Ureter (tissue), 1 donor: Measurements from ENCODE around the gene C19orf38. TPM values are rescaled to one million over a fixed set of nuclear protein-coding genes. Genes with fewer than 3 reads are reported as not detected.
A peak's percentile ranks its signal among the peaks of the same experiment; 100 is the strongest.

ENCODE experiments used
- DNase-seq: peaks from one replicate; pipeline ENCODE4 v3.0.0-alpha.2; 2020; ENCODE audit warnings: low spot score
- total RNA-seq: library from RNA; stranded (reverse); gene quantifications from one replicate; pipeline ENCODE4 v1.2.4, GENCODE V29; 2023
- donor health status: DM: yes; HTN: yes; CAD: no.

Gene C19orf38, protein sequence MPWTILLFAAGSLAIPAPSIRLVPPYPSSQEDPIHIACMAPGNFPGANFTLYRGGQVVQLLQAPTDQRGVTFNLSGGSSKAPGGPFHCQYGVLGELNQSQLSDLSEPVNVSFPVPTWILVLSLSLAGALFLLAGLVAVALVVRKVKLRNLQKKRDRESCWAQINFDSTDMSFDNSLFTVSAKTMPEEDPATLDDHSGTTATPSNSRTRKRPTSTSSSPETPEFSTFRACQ
- total RNA-seq = 0.99 TPM

DNA sequence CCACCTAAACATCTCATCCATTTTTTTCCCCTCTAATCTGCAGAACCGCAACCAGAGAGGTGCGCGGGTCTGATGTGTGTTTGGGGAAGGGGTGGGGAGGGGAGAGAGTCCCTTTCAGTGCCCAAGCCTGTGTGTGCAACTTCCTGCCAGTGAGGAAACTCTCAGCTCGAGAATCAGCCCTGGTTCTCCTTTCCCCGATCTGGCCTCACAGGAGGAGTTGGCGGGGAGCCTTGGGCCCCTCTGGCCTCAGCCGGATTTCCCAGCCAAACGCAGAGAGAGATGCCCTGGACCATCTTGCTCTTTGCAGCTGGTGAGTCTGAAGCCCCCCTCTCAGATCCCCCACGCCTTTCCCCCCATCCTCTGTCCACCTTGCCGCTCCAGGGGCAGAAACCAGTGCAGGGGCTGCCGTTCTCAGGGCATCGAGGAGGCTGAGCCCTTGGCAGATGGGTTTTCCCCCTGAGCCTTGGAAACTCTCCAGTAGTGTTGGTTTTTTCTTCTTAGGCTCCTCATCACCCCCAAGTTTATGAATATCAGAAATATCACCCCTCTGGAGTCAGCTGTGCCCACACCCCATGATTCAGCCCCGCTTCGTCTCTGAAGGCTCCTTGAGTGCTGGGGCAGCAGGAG lies at the start of gene C19orf38:
TSS of gene C19orf38 (plus strand) at position 186 of the 627 bp plus-strand sequence. CDS start at position 280, 94 bp downstream.
- no peak for DNase-seq

DNA sequence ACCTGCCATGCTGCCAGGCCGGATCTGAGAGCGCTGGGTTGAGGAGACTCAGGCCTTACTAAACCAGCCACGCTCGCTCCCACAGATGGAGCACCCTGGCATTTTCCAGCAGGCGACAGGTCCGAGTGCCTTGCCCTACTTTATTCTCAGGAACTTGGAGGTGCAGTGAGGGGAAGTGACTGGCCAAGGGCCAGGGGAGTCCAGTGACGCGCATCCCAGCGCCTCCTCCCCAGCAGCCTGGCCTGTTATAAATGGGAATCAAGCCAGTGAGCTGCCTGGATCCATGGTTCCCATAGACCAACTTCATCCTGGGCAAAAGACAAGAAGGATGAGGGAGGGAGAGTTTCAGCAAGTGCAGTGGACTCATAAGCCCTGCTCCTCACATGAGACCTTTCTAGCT lies 47.7 kb upstream of the C19orf38 start:
- no peak for DNase-seq

DNA sequence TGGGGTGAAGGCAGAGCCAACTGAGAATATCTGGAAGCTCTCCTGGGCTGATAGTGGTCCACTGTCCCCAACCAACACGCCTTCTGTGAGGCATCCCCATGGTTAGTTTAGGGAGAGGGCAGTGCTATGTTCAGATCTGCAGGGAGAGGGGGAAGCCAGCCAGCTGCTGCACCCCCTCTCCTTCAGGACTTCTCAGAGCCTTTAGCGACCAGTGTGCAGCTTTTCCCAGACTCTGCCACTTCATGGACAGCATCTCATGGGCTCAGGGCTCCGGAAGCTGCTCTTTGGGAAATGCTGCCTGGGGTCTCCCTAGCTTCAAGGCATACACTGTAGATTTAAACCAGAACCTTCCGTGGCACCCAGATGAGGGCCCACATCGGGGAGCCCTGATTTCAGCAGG lies 45.7 kb upstream of the C19orf38 start:
- no peak for DNase-seq

DNA sequence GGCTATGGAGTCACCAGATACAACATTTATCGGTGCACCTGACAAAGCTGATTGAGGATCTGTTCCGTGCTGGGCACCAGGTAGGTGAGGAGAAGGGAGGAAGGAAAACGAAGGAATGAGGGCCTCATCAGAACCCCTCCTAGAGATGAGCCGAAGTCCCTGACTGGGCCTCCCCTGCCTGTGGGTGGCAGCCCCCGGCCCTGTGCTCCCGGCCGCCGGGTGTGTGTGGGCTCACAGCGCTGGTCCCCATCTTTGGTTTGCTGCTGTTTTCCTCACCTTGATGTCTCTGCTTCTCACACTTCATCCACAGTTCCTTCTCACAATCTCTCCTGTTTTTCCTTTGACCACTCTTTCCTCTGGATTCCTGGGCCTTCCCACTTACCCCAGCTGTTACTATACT lies 45.0 kb upstream of the C19orf38 start:
- no peak for DNase-seq

DNA sequence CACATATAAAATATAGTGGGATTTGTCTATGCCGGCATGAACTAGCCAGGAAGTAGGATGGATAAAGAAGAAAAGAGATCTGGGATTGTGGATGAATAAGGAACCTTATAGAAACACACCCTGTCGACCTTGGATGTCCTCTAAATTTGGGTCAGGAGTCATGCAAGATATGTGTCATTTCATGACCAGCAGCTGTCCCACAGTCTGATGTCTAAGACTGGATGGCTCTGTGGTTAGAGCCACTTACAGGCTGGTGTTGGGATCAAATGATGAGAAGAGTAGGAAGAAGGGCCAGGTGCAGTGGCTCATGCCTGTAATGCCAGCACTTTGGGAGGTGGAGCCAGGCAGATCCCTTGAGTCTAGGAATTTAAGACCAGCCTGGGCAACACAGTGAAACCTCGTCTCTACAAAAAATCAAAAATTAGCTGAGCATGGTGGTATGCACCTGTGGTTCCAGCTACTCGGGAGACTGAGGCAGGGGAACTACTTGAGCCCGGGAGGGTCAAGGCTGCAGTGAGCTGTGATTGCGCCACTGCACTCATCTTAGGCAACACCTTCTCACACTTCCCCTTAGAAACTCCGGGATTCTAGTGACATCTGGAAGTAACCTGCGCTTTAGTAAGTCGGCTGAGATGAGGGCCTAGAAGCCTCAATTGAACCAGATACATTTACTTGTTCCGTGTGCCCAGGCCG lies 43.0 kb upstream of the C19orf38 start:
- DNase-seq = no peak

DNA sequence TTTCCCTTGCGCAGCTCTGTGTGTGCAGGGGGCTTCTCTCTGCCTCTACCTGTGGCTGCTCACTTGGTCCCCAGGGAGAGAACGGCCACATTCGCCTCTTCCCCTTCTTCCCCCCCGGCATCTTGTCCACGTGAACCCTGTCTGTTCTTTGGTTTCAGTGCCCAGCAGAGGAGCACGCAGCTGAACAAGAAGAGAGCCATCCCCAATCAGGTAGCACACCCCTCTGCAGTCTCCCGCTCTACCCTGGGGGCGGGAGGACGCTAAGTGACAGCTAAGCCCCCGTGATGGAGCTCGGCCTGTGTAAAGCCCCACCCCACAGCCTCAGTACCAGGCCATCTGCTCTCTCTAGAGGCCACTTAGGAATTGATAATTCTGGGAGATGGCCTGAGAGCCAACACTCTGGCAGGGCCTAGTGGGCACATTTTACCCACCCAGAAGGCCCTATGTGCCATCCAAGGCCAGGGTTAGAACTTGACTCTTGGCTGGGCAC lies 42.4 kb upstream of the C19orf38 start:
- DNase-seq = no peak

DNA sequence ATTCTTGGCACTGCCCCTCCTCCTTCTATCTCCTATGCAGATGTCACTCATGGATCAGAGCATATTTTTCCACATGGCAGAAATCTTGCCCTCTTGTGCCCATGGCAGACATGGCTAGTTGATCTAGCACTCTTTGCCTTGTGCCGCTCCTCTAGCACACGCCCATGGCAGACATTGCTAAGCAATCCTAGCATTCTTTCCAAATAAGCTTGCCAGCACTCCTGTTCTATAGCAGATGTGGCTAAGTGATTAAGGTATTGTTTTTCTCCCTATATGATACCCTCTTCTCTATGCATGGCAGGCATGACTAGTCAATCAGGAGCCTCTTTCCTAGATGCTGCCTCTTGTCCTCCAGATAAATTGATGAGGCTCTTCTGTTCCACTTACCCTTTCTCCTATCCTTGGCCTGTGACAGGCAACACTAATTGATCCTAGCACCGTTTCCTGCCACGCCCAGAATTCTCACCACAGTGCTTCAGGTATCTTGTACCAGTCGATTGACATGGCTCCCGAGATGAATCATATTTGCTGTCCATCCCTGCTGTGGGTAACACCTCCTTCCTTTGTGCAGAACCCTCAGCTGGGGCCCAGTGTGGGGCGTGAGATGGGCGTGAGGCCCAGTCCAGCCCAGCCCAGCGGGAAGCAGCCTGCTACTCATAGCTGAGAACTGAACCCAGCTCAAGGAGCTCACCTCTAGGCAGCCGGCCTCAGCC lies 39.1 kb upstream of the C19orf38 start:
- DNase-seq = no peak

DNA sequence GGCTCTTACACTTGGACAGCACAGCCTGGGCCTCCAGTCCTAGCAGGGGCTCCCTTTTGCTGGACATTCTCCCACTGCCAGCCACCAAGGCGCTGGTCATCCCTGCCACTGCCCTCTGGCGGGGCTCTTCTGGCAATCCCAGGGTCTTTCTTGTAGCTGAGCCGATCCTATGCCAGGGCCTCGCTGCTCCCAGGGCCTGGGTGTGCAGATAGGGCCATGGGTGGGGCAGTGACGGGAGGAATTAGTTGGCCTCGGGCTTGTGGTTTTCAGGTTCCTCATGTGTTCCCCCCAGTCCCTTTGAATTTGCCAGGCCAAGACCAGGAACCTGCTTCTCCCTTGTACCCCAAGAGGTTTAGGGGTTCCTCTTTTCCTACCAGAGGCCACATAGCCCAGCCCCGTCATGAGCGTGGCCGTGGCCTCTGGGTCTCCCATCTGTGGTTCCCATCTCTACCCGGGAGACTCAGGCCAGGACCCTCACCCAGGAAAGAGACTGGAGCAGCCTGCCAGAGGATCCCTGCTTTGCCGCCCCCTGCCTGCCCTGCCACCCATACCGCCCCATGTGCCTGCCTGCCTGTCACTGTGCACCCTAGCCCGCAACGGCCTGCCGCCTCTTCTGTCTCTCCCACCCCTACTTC lies 38.4 kb upstream of the C19orf38 start:
- no peak for DNase-seq

DNA sequence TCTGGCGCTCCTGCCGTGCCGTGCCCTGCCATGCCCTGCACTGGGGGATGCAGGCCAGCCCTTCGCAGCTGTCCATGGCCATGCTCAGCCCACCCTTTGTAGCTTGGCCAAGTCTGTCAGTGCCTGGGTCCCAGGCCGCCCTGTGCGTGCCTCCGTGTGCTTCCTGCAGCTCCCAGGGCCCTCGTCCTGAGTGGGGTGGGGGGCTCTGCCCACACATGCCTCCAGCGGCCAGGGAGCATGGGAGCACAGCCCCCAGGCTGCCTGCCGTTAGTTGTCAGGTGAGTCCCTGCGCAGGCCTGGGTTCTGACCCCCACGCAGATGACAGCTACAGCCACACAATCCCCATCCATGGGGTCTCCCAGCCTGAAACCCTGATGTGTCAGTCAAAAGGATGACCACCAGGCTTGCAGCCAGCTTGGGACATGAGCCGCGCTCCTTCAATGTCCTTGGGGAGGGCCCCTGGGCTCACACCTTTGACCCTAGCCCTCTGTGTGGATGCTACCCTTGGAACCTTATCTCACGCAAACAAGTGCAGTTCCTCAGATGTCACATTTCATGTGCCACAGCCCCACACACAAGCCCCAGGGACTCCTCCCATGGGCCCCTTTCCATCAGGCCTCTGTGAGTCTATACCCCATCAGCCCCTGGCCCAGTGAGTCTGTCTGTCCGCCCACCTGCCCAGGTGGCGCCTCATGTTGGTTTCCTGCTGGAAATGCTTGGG lies 36.7 kb upstream of the C19orf38 start:
- DNase-seq = no peak

DNA sequence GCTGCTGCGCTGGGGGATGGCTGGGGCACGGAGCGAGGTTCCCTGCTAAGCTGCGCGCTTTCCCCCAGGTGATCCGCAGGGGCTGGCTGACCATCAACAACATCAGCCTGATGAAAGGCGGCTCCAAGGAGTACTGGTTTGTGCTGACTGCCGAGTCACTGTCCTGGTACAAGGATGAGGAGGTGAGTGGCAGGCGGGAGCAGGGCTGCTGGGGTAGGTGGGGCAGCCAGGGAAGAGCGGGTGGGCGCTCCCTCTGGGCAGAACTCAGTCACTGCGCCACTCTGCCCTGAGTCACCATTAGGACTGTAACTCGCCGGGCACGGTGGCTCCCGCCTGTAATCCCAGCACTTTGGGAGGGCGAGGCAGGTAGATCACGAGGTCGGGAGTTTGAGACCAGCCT lies 36.0 kb upstream of the C19orf38 start:
- DNase-seq = no peak

DNA sequence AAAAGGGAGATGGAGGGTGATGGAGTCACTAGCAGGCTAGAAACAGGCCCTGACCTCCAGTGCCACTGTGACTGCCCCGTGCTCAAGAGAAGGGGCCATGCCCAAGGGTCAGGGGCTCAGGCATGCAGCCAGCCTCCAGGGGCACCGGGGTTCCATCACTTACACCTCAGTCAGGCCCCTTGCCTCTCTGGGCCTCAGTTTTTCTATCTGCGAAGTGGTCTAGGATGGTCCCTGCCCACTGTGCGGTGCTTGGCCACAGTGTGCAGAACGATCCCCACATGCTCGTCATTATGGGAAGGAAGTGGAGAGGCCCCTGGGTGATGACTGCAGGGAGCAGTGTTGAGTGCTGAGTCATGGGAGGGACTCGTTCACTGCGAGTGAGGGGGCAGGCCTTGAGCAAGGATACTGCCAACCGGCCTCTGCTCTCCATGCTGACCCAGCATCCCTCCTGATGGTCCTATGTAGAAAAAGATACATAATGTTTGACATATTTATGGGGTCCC lies 35.3 kb upstream of the C19orf38 start:
- DNase-seq = no peak

DNA sequence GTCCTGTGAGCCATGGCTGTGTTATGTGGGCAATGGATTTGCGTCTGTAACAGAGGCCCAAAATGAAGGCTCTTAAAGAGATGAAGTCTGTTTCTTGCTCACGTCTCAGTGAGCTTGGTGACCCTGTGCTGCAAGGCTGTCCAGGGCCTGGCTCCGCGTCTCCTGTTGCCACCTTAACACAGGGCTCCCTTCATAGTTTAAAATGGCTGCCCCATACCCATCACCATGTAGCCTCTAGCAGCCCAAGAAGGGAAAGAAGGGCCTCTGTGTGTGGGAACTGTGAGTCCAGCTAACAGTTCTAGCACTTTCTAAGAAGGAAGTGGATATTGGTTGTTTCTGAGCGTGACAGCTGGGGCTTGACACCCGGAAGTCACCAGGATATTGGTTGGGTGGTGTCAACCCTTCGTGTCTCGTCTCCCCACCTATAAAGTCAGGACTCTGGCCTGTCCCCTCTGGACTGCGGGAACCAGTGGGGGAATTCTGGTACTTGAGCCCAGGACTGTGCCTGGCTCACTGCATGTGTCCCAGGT lies 33.1 kb upstream of the C19orf38 start:
- DNase-seq = no peak

DNA sequence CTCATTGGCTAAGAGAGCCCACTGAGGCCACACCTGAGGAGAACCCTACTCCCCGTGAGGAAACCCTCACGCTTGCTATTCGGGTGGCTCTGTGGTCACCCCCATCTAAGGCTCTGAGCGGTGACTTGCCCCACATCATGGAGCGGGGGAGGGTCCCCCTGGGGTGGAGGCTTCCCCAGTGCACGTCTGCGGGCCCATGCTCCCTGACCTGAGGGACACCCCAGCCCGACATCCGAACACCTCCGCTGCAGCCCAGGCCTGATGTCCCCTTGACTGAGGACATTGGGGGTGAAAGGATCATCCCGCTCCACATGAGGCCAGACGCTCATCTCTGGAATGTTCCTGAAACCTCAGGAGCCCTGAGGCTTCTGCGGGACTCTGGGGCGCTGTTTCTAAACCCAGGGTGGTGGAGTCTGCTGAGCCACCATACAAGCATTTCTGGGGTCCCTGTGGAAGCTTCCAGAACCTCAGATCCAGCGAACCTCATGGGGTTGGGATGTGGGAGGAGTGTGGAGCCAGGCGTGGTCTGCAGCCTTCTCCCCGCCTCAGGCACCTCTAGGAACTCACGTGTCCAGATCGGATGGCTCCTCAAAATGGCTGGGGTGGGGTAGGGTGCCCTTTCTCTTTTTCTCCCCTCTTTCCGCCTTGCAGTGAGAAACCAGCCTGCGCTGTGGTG lies 32.1 kb upstream of the C19orf38 start:
- DNase-seq = no peak

DNA sequence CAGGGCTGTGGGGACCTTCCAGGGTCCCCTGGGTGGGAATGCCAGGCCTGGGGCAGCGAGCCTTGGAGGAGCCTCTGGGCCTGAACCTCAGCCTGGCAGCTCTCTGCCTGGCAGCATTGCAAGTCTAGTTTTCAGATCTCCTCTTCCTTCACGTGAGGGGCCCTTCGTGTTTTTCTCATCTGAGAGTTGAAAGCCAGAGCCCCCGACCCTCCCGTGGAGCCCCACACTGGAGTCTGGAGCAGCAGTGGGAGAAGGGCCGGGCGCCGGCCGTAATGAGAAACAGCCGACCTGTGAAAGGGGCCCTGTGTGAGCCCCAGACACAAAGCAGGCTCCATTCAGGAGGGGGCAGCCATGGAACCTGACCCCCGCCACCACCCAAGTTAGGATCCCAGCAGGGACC lies 31.5 kb upstream of the C19orf38 start:
- DNase-seq = no peak

DNA sequence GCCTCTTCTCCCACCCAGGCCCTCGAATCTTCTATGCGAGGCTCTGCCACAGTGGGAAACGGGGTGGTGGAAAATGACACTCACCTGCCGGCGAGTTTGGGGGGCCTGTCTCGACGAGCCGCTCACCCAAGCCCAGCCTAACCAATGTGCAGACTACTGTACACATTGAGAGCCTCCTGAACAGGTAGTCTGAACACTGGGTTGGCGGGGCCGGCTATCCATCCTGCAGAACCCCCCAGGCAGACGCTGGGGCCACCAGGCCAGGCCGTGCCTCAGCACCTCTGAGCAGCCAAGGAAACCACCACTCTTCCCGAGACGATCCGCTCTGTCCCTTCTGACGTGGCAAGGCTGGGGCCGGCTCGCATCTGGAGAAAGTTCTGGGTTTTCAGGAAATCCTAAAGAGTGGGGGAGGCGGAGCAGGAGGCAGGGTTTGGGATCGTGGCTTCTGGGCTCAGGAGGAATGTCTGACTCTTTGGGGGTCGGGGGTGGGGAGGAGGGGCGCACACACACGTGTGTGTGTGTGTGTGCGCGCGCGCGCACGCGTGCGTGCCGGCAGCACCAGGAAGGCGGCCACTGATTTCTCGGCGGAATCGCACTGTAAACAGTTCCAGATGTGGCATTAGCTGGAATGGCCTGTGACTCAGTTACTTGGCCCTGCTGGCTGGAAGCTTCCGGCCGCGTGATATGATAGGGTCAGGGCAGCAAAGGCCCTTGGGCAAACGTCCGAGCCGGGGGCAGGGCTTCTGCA lies 30.8 kb upstream of the C19orf38 start:
- DNase-seq = peak; percentile 75

DNA sequence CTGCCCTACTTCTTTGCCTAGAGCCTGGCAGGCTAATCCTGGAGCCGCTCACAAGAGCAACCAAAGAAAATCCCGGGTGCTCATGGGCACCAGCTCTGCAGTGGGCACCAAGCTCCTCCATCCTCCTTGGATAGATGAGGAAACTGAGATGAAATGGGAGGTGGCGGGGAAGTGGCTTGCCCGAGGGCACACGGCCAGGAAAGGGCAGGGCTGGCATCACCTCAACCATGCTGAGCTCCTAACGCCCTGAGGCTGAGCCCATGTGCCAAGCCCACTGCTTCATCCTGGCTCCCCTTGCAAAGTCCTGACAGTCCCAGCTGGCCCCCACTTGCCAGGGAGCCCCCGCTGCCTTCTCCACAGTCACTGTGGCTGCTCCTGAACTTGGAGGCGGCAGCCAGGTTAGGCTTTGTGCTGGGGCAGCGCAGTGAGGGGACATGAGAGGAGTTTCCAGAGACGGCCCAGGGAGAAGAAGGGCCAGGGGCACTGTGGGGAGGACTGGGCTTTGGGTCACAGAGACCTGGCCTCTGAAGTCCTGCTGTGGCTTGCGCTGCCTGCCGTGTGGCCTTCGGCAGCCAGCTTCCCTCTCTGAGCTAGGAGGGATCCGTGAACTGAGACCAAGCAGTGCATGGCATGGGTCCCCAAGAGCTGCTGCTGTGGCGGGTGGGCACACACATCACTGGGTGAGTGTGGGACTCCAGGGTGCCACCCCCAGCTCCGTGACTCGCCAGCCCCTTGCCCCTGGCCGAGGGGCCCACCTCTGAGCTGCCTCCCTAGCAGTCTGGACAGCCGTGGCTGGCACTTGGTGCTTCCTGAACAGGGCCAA lies 29.7 kb upstream of the C19orf38 start:
- DNase-seq = no peak

DNA sequence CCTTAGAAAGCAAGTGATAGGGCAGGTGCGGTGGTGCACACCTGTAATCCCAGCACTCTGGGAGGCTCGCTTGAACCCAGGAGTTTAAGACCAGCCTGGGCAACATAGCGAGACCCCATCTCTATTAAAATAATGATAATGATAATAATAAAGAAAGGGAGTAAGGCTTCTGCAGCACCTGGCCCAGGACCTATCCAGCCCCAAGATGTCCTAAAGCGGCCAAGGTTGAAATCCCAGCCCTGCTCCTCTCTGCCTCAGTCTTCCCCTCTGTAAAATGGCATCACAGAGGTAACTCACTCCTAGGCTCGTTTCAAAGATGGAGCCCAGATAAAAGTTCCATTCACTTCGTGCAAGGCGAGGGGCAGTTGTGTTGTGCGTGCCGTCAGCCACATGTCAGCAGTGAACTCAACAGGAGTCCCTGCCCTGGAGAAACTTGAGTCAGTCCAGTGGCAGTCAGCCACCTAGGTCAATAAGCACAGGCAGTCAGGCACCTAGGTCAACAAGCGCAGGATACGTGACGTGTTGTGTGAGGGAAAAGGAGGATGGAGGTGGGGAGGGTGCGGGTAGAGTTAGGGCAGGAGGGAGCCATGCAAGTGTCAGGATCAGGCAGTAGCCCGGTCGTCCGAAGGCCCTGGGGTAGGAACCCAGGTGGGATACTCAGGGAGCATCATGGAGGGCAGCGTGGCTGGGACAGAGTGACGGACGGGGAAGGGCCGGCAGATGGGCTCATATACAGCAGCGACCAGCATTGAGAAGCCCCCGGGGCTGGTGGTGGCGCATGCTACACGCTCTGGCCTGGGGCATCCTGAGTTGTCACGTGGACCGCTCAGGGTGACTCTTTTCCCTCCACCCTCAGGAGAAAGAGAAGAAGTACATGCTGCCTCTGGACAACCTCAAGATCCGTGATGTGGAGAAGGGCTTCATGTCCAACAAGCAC lies 28.8 kb upstream of the C19orf38 start:
- no peak for DNase-seq
